Activated T-cell treated with anti-CD3 and anti-CD28 coated beads for 4 hours (primary cell): ENCODE measurements around the gene GUCY2C.

ENCODE experiments used
- DNase-seq: peaks from one replicate; pipeline ENCODE4 v3.0.0-alpha.2; 2020

Gene GUCY2C

GRCh38 chr12:14681625-14682024, 14.8 kb downstream of the GUCY2C start:
- no peak for DNase-seq

- DNase-seq = no peak
Measured at GRCh38 chr12:14681190-14681589, 15.2 kb downstream of the GUCY2C start.

- DNase-seq = no peak
Measured at GRCh38 chr12:14678547-14679150, 17.8 kb downstream of the GUCY2C start.

GRCh38 chr12:14668591-14668990, 27.8 kb downstream of the GUCY2C start:
- no peak for DNase-seq

- DNase-seq = no peak
Measured at GRCh38 chr12:14665354-14666348, 30.7 kb downstream of the GUCY2C start.

GRCh38 chr12:14664434-14665023, 31.9 kb downstream of the GUCY2C start:
- no peak for DNase-seq

GRCh38 chr12:14663002-14663401, 33.4 kb downstream of the GUCY2C start:
- no peak for DNase-seq

- no peak for DNase-seq
Measured at GRCh38 chr12:14656846-14657245, 39.6 kb downstream of the GUCY2C start.

- no peak for DNase-seq
Measured at GRCh38 chr12:14655284-14655683, 41.1 kb downstream of the GUCY2C start.

GRCh38 chr12:14654842-14655241, 41.6 kb downstream of the GUCY2C start:
- no peak for DNase-seq

- no peak for DNase-seq
Measured at GRCh38 chr12:14654416-14654815, 42.0 kb downstream of the GUCY2C start.

GRCh38 chr12:14652483-14652882, 43.9 kb downstream of the GUCY2C start:
- DNase-seq = no peak

GRCh38 chr12:14651371-14651770, 45.0 kb downstream of the GUCY2C start:
- no peak for DNase-seq

GRCh38 chr12:14650789-14651188, 45.6 kb downstream of the GUCY2C start:
- DNase-seq = no peak

- no peak for DNase-seq
Measured at GRCh38 chr12:14647028-14647750, 49.2 kb downstream of the GUCY2C start.

- DNase-seq = no peak
Measured at GRCh38 chr12:14643251-14643650, 53.1 kb downstream of the GUCY2C start.

GRCh38 chr12:14638066-14638465, 58.3 kb downstream of the GUCY2C start:
- DNase-seq = no peak

- no peak for DNase-seq
Measured at GRCh38 chr12:14635776-14636175, 60.6 kb downstream of the GUCY2C start.

GRCh38 chr12:14630793-14631192, 65.6 kb downstream of the GUCY2C start:
- no peak for DNase-seq

- peak; percentile 54 for DNase-seq
Measured at GRCh38 chr12:14629832-14630710, 66.3 kb downstream of the GUCY2C start.

- DNase-seq = no peak
Measured at GRCh38 chr12:14628771-14629170, 67.6 kb downstream of the GUCY2C start.

- DNase-seq = no peak
Measured at GRCh38 chr12:14621826-14622225, 74.6 kb downstream of the GUCY2C start.
